GM12878 (cell line): Measurements from ENCODE around the gene FBN3. TPM values are rescaled to one million over a fixed set of nuclear protein-coding genes. Genes with fewer than 3 reads are reported as not detected.
"Not testable (repeated sequence)": the region's sequence is repeated elsewhere in the genome, so short reads cannot be mapped to it uniquely, and the experiment has no call there.

Experiments used
- ATAC-seq: fragments of 200-7000 bp; cut with Tn5 transposase; 3 replicates; pipeline ENCODE4 v1.9.1; 2020; ENCODE audit warnings: mild to moderate bottlenecking, moderate library complexity
- BruUV-seq: library from RNA; stranded (reverse); fragments of 400-500 nt; replicated peaks from 2 replicates; lab custom pipeline; 2021; lab: Mats Ljungman, UMichigan
- CTCF ChIA-PET: fragments of 300-600 bp; sonication (Branson Sonifier 250); formaldehyde crosslinking; extraction: SDS; loops from one replicate; lab custom pipeline; 2021; ENCODE audit warnings: inconsistent platforms; lab: Yijun Ruan, JAX
- POLR2A ChIA-PET: fragments of 350-600 bp; formaldehyde crosslinking; extraction: SDS; loops from one replicate; lab custom pipeline; 2021; ENCODE audit warnings: inconsistent platforms; lab: Charles Lee
- RAD21 ChIA-PET: fragments of 300-600 bp; sonication (Branson Sonifier 250); formaldehyde crosslinking; loops from one replicate; lab custom pipeline; 2023; ENCODE audit warnings: antibody characterized with exemption; ENCODE audit not compliant: unreplicated experiment; lab: Charles Lee
- SMC1A ChIA-PET: fragments of 300-600 bp; sonication (Branson Sonifier 250); formaldehyde crosslinking; loops from one replicate; lab custom pipeline; 2023; ENCODE audit not compliant: unreplicated experiment, uncharacterized antibody; lab: Charles Lee
- DNase-seq: peaks from one replicate; pipeline ENCODE4 v3.0.0-alpha.2; 2011; ENCODE audit warnings: low read depth, low spot score
- FAIRE-seq: peaks from 3 replicates; lab custom pipeline; 2011; peaks lifted over from hg19 to GRCh38; lab: Jason Lieb, UNC
- H2AFZ ChIP-seq: 2 replicates; pipeline ENCODE4 v1.6.0; 2011; ENCODE audit warnings: low read depth, low read length, control low read depth; ENCODE audit not compliant: control insufficient read depth
- H3K27ac ChIP-seq: 2 replicates; pipeline ENCODE4 v1.5.1; 2011; ENCODE audit warnings: control low read depth; ENCODE audit not compliant: control insufficient read depth, insufficient read depth
- H3K27me3 ChIP-seq, 2 experiments: replicated peaks in 1 of 2; 2 replicates each; pipeline versions ENCODE4 v1.6.0 to v1.6.1; 2011; ENCODE audit warnings: low read length in 1 of 2; ENCODE audit not compliant: control insufficient read depth in 2 of 2, insufficient read depth in 2 of 2
- H3K36me3 ChIP-seq, 2 experiments: 2 replicates each; pipeline ENCODE4 v1.5.1; 2011; ENCODE audit warnings: low read length in 1 of 2; ENCODE audit not compliant: control insufficient read depth in 2 of 2, insufficient read depth in 2 of 2
- H3K4me1 ChIP-seq: 2 replicates; pipeline ENCODE4 v1.6.1; 2011; ENCODE audit warnings: mild to moderate bottlenecking, low read length, moderate library complexity, mixed read lengths; ENCODE audit not compliant: control insufficient read depth, insufficient read depth
- H3K4me2 ChIP-seq: 2 replicates; pipeline ENCODE4 v1.6.0; 2011; ENCODE audit warnings: control low read depth; ENCODE audit not compliant: control insufficient read depth, insufficient read depth
- H3K4me3 ChIP-seq: fragments of 200-600 bp; sonication (generic); 2 replicates; pipeline ENCODE4 v1.5.1; 2016
- H3K79me2 ChIP-seq: 2 replicates; pipeline ENCODE4 v1.6.0; 2011; ENCODE audit warnings: low read length; ENCODE audit not compliant: control insufficient read depth, insufficient read depth
- H3K9ac ChIP-seq: 2 replicates; pipeline ENCODE4 v1.8.0; 2011; ENCODE audit warnings: low read length, control low read depth, mixed read lengths; ENCODE audit not compliant: control insufficient read depth, insufficient read depth
- H3K9me3 ChIP-seq: replicated peaks from 3 replicates; pipeline ENCODE4 v1.5.1; 2011; ENCODE audit warnings: mild to moderate bottlenecking, low read length; ENCODE audit not compliant: control insufficient read depth, insufficient read depth
- H4K20me1 ChIP-seq: 2 replicates; pipeline ENCODE4 v1.6.0; 2011; ENCODE audit not compliant: control insufficient read depth, insufficient read depth
- HDGF ChIP-seq: fragments of 450-650 bp; IDR thresholded peaks from 2 replicates; pipeline ENCODE4 v1.6.1; 2016; ENCODE audit warnings: antibody characterized with exemption
- MEF2B ChIP-seq: fragments of 450-650 bp; IDR thresholded peaks from 2 replicates; pipeline ENCODE4 v1.6.1; 2018; ENCODE audit warnings: mild to moderate bottlenecking, moderate library complexity; ENCODE audit not compliant: partially characterized antibody, poor library complexity, severe bottlenecking
- WGBS: methylation state at CpG from one replicate; pipeline ENCODE4 v1.1.6; 2016; ENCODE audit warnings: low lambda C conversion rate; ENCODE audit not compliant: insufficient replicate concordance, insufficient coverage; ENCODE audit errors: missing lambda C conversion rate; 5-methylcytosine and 5-hydroxymethylcytosine counted together
- in situ Hi-C: fragments of 300-500 bp; cut with MboI; formaldehyde crosslinking; loops from 9 replicates; pipeline ENCODE4 v1.14.3; 2018; ENCODE audit warnings: mixed read lengths
- intact Hi-C: fragments of 100-400 bp; cut with micrococcal nuclease; formaldehyde crosslinking; loops from one replicate; pipeline ENCODE4 v1.14.2; 2022; ENCODE audit not compliant: unreplicated experiment
- polyA plus RNA-seq, 11 experiments: library from polyadenylated mRNA; depleted of rRNA in 4 of 11; unstranded in 6 of 11; stranded (reverse) in 5 of 11; fragments of >200 nt; fragmentation: Nextera tagmentation in 4 of 11; fragmentation: Illumina TruSeq in 1 of 11; extraction: Ambion mirVana in 4 of 11; extraction: Trizol in 1 of 11; gene quantifications; 1 replicate in 1 of 11; 2 replicates in 10 of 11; pipeline versions ENCODE4 v1.2.1 to v1.2.3, GENCODE V29; 2011 to 2016; ENCODE audit warnings: inconsistent platforms in 2 of 11, missing spikeins in 2 of 11, low read depth in 1 of 11
- total RNA-seq, 4 experiments: library from RNA; depleted of rRNA in 3 of 4; stranded (reverse); fragments of >200 nt in 3 of 4; fragmentation: Illumina TruSeq in 1 of 4; extraction: Trizol in 1 of 4; gene quantifications; 2 replicates each; pipeline versions ENCODE4 v1.2.1 to v1.2.3, GENCODE V29; 2013 to 2021
- TF ChIP-seq, protein P1 (sequence below): fragments of 450-650 bp; formaldehyde crosslinking; IDR thresholded peaks from 2 replicates; pipeline ENCODE4 v1.5.0; 2022; ENCODE audit warnings: mild to moderate bottlenecking, missing genetic modification characterization
- TF ChIP-seq, protein P2 (sequence below): IDR thresholded peaks from 2 replicates; pipeline ENCODE4 v1.6.1; 2012; ENCODE audit warnings: low read depth, low read length, improper control_type of control experiment

Gene FBN3
- total and polyA plus RNA-seq, 10 of the 15 experiments (the other 5 are each of a cell fraction or from before 2014, with no cell fraction given) = 0.05 TPM; not detected in 9

DNA sequence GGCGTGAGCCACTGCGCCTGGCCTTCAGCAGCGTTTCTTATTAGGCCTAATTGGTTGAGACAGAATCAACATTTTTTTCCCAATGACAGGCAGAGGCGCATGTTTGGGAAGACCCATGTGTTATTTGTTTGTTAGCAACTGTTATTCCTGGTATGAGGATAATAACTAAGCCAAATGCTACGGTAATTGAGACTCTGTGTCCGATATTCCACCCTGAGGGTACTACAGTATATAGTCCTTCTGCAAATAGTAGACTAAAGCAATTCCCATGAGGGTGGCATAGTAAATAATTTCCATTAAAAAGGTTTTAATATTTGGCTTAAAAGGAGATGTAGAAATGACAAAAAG, 115.2 kb downstream of the FBN3 start (continued):
- TF ChIP-seq, protein P1, sequence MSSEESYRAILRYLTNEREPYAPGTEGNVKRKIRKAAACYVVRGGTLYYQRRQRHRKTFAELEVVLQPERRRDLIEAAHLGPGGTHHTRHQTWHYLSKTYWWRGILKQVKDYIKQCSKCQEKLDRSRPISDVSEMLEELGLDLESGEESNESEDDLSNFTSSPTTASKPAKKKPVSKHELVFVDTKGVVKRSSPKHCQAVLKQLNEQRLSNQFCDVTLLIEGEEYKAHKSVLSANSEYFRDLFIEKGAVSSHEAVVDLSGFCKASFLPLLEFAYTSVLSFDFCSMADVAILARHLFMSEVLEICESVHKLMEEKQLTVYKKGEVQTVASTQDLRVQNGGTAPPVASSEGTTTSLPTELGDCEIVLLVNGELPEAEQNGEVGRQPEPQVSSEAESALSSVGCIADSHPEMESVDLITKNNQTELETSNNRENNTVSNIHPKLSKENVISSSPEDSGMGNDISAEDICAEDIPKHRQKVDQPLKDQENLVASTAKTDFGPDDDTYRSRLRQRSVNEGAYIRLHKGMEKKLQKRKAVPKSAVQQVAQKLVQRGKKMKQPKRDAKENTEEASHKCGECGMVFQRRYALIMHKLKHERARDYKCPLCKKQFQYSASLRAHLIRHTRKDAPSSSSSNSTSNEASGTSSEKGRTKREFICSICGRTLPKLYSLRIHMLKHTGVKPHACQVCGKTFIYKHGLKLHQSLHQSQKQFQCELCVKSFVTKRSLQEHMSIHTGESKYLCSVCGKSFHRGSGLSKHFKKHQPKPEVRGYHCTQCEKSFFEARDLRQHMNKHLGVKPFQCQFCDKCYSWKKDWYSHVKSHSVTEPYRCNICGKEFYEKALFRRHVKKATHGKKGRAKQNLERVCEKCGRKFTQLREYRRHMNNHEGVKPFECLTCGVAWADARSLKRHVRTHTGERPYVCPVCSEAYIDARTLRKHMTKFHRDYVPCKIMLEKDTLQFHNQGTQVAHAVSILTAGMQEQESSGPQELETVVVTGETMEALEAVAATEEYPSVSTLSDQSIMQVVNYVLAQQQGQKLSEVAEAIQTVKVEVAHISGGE (CRISPR knock-in tag) = no peak
- TF ChIP-seq, protein P2, sequence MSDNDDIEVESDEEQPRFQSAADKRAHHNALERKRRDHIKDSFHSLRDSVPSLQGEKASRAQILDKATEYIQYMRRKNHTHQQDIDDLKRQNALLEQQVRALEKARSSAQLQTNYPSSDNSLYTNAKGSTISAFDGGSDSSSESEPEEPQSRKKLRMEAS = no peak
- TF ChIP-seq MEF2B (no peak), HDGF (no peak)
- TF ChIP-seq, all 136 proteins: peak for 0

DNA sequence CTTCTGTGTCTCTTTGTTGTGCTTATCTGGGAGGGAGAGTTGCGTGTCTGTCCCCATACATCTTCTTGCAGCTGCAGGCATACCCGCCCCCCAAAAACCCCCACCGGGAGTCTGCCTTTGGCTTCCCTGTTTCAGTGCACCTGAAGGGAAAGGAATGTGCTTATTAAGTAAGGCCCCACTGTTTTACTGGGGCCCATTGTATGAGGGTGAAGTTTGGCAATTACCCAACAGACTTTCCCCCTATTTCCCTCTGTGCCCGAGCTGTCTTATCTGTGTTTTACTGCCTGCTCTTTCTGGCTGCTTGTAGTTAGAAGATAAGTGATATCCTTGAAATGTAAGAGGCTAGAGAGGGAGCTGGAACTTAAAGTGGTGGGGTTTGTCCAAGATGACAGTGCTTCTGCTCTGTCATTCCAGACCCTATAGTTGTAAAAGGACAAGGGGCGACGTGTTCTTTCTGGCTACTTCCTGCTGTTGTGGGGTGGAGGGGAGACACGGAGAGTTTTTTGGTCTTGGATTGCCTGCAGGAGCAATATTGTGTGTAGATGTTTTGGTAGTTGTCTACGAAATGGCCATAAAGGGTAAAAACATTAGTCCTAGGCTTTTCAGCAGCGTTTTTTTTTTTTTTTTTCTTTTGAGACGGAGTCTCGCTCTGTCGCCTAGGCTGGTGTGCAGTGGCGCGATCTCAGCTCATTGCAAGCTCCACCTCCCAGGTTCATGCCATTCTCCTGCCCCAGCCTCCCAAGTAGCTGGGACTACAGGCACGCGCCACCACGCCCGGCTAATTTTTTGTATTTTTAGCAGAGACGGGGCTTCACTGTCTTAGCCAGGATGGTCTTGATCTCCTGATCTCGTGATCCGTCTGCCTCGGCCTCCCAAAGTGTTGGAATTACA, 115.9 kb downstream of the FBN3 start:
- H3K27ac ChIP-seq, H3K79me2 ChIP-seq, H3K9me3 ChIP-seq, H3K9ac ChIP-seq, POLR2A ChIA-PET, BruUV-seq, H3K4me1 ChIP-seq, intact Hi-C loops, SMC1A ChIA-PET, H3K4me3 ChIP-seq, ATAC-seq, DNase-seq, H3K4me2 ChIP-seq, H3K36me3 ChIP-seq, H3K27me3 ChIP-seq, H2AFZ ChIP-seq, FAIRE-seq, in situ Hi-C loops, CTCF ChIA-PET, H4K20me1 ChIP-seq, RAD21 ChIA-PET: not testable (repeated sequence)
- WGBS = 67% methylated on average over 18 of the region's 22 CpGs
